Measurements from ENCODE around the gene SCARB1. TPM values are rescaled to one million over a fixed set of nuclear protein-coding genes. Genes with fewer than 3 reads are reported as not detected.

The SCARB1 gene
- total and polyA plus RNA-seq, 2 experiments from 2014 or later, result 2.2 to 5.2 TPM

GRCh38 chr12:124857921-124858461 lies 5.7 kb downstream of the SCARB1 start:
- DNase-seq, result no peak
- TF ChIP-seq EZH2 (IDR thresholded peaks at IDR 0.05; ENCODE audit: insufficient read depth, poor library complexity, severe bottlenecking) (no peak), EZH2phosphoT487 (IDR thresholded peaks at IDR 0.05; ENCODE audit: insufficient read depth, low read depth) (no peak)

GRCh38 chr12:124856842-124857178 lies 6.9 kb downstream of the SCARB1 start:
- no peaks in the 10 kb centered on the region for H3F3A ChIP-seq (ENCODE audit: insufficient read depth)
- 89 to 93% methylated on average over 10 to 14 of the region's 14 CpGs for WGBS, 2 experiments (ENCODE audit: low coverage in 1 of 2, low lambda C conversion rate in 2 of 2, missing lambda C conversion rate in 2 of 2)
- H3K27me3 ChIP-seq (replicated peaks; ENCODE audit: insufficient read depth), result no peaks in the 10 kb centered on the region
- H3K4me2 ChIP-seq (ENCODE audit: unreplicated experiment), result no peak overlapping the region
- H2AFZ ChIP-seq, result no peak overlapping the region
- H3K9me3 ChIP-seq (ENCODE audit: low read depth), result no peaks in the 10 kb centered on the region
- H3K36me3 ChIP-seq (ENCODE audit: low read depth), result no peaks in the 10 kb centered on the region
- H3K4me3 ChIP-seq, result no peak overlapping the region
- in situ Hi-C loops (cut with MboI), result no loop called here
- TF ChIP-seq EZH2phosphoT487 (IDR thresholded peaks at IDR 0.05; ENCODE audit: insufficient read depth, low read depth), result no peak
- TF ChIP-seq EZH2 (IDR thresholded peaks at IDR 0.05; ENCODE audit: insufficient read depth, poor library complexity, severe bottlenecking), result no peak
- no peaks in the 10 kb centered on the region for H4K20me1 ChIP-seq (ENCODE audit: insufficient read depth)
- H3K27ac ChIP-seq, result no peak overlapping the region
- no peaks in the 10 kb centered on the region for H3K79me2 ChIP-seq (ENCODE audit: insufficient read depth)
- H3K9ac ChIP-seq, result no peak overlapping the region
- H3K9me2 ChIP-seq (ENCODE audit: insufficient read depth), result no peaks in the 10 kb centered on the region
- DNase-seq, result no peak
- no peaks in the 10 kb centered on the region for H3K4me1 ChIP-seq (ENCODE audit: insufficient read depth)

More at GRCh38 chr12:124857921-124858461, 5.7 kb downstream of the SCARB1 start:
- H3K27me3 ChIP-seq (replicated peaks; ENCODE audit: insufficient read depth), result no peaks in the 10 kb centered on the region; the same call in 1 of the 2 replicates
- no peak overlapping the region for H3K27ac ChIP-seq
- no peak overlapping the region for H2AFZ ChIP-seq
- WGBS, 2 experiments (ENCODE audit: low coverage in 1 of 2, low lambda C conversion rate in 2 of 2, missing lambda C conversion rate in 2 of 2), result 88 to 92% methylated on average over 11 of the region's 11 CpGs
- H3K36me3 ChIP-seq (ENCODE audit: low read depth), result no peaks in the 10 kb centered on the region
- no peaks in the 10 kb centered on the region for H4K20me1 ChIP-seq (ENCODE audit: insufficient read depth)
- H3K9ac ChIP-seq, result no peak overlapping the region
- no peak overlapping the region for H3K4me2 ChIP-seq (ENCODE audit: unreplicated experiment)
- no peaks in the 10 kb centered on the region for H3K9me3 ChIP-seq (ENCODE audit: low read depth)
- no peaks in the 10 kb centered on the region for H3K9me2 ChIP-seq (ENCODE audit: insufficient read depth)
- no peak overlapping the region for H3K4me3 ChIP-seq
- in situ Hi-C loops (cut with MboI), result no loop called here
- H3F3A ChIP-seq (ENCODE audit: insufficient read depth), result no peaks in the 10 kb centered on the region
- H3K4me1 ChIP-seq (ENCODE audit: insufficient read depth), result no peaks in the 10 kb centered on the region
- no peaks in the 10 kb centered on the region for H3K79me2 ChIP-seq (ENCODE audit: insufficient read depth)

GRCh38 chr12:124856132-124856841 lies 7.4 kb downstream of the SCARB1 start:
- Histone ChIP-seq H4K20me1 (ENCODE audit: insufficient read depth) (no peaks in the 10 kb centered on the region), H3K27me3 (replicated peaks; ENCODE audit: insufficient read depth) (no peaks in the 10 kb centered on the region), H3F3A (ENCODE audit: insufficient read depth) (no peaks in the 10 kb centered on the region), H3K9me3 (ENCODE audit: low read depth) (no peaks in the 10 kb centered on the region), H3K36me3 (ENCODE audit: low read depth) (no peaks in the 10 kb centered on the region), H3K4me3 (no peak overlapping the region), H3K27ac (no peak overlapping the region), H3K4me2 (ENCODE audit: unreplicated experiment) (no peak overlapping the region), H3K9me2 (ENCODE audit: insufficient read depth) (no peaks in the 10 kb centered on the region), H3K9ac (no peak overlapping the region), H3K79me2 (ENCODE audit: insufficient read depth) (no peaks in the 10 kb centered on the region), H2AFZ (no peak overlapping the region), H3K4me1 (ENCODE audit: insufficient read depth) (no peaks in the 10 kb centered on the region)
- in situ Hi-C loops (cut with MboI), result no loop called here
- WGBS, 2 experiments (ENCODE audit: low coverage in 1 of 2, low lambda C conversion rate in 2 of 2, missing lambda C conversion rate in 2 of 2), result 70 to 74% methylated on average over 15 to 16 of the region's 16 CpGs
- TF ChIP-seq EZH2phosphoT487 (IDR thresholded peaks at IDR 0.05; ENCODE audit: insufficient read depth, low read depth) (no peak), EZH2 (IDR thresholded peaks at IDR 0.05; ENCODE audit: insufficient read depth, poor library complexity, severe bottlenecking) (no peak)
- no peak for DNase-seq

DNA sequence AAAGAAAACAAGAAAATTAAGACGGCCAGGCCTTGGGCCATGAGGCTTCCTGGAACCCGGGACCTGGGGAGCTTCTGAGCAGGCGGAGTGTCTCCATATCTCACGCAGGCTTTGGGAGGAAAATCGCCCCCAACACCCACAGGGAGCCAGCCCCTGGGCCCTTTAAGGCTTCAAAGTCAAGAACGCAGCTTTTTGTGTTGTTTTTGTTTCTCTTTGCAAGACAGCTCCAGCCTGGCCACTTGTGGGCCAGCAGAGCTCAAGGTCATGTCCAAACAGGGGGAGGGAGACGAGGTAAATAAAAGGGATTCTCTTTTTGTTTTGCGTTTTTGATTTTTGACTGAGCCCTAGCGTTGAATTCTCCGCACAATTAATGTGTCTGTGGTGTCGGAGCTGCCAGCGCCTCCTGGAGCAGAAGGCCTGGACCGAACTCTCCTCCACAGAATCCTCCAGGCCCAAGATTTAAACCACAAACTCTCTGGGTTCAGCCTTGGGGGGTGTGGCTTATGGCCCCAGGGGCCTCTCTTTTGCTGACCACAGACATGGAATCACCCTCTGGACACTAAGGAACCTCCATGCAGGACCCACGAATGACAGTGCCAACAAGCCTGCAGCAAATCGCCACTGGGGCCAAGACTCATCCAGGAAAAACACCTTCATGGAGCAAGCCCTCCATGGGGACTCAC lies 8.2 kb downstream of the SCARB1 start:
- Histone ChIP-seq H3K36me3 (ENCODE audit: low read depth) (no peaks in the 10 kb centered on the region), H3K9me3 (ENCODE audit: low read depth) (no peaks in the 10 kb centered on the region), H3K4me3 (no peak overlapping the region), H3K4me2 (ENCODE audit: unreplicated experiment) (no peak overlapping the region), H2AFZ (no peak overlapping the region), H3K27ac (no peak overlapping the region), H3K4me1 (ENCODE audit: insufficient read depth) (no peaks in the 10 kb centered on the region), H3K27me3 (replicated peaks; ENCODE audit: insufficient read depth) (no peaks in the 10 kb centered on the region), H3K9ac (no peak overlapping the region), H3K79me2 (ENCODE audit: insufficient read depth) (no peaks in the 10 kb centered on the region), H3F3A (ENCODE audit: insufficient read depth) (no peaks in the 10 kb centered on the region), H4K20me1 (ENCODE audit: insufficient read depth) (no peaks in the 10 kb centered on the region), H3K9me2 (ENCODE audit: insufficient read depth) (no peaks in the 10 kb centered on the region)
- no peak for DNase-seq
- in situ Hi-C loops (cut with MboI), result no loop called here
- 83 to 86% methylated on average over 15 of the region's 15 CpGs for WGBS, 2 experiments (ENCODE audit: low coverage in 1 of 2, low lambda C conversion rate in 2 of 2, missing lambda C conversion rate in 2 of 2)
- TF ChIP-seq EZH2 (IDR thresholded peaks at IDR 0.05; ENCODE audit: insufficient read depth, poor library complexity, severe bottlenecking) (no peak), EZH2phosphoT487 (IDR thresholded peaks at IDR 0.05; ENCODE audit: insufficient read depth, low read depth) (no peak)
